HEK293 (cell line): ENCODE results near the gene PAQR8.

Experiments
- CTCF ChIA-PET: fragments of 350-600 bp; formaldehyde crosslinking; extraction: SDS; loops from one replicate; lab custom pipeline; 2021; ENCODE audit warnings: antibody characterized with exemption; lab: Yijun Ruan, JAX
- POLR2A ChIA-PET: fragments of 300-600 bp; formaldehyde crosslinking; extraction: SDS; loops from one replicate; lab custom pipeline; 2020; ENCODE audit warnings: antibody characterized with exemption, inconsistent platforms; lab: Yijun Ruan, JAX
- H3K27ac ChIP-seq: fragments of 200-500 bp; sonication (Bioruptor generic); 2 replicates; pipeline ENCODE4 v1.5.1; 2014; ENCODE audit warnings: low read depth, low read length, control low read depth, inconsistent platforms; ENCODE audit errors: extremely low read depth
- H3K36me3 ChIP-seq, 2 experiments: fragments of 200-500 bp in 1 of 2; sonication (Bioruptor generic) in 1 of 2; 1 replicate in 1 of 2; 2 replicates in 1 of 2; pipeline ENCODE4 v1.5.1; 2014 to 2017; ENCODE audit warnings: inconsistent platforms in 2 of 2, low read length in 2 of 2; ENCODE audit not compliant: control insufficient read depth in 2 of 2, insufficient read depth in 1 of 2
- H3K4me1 ChIP-seq: fragments of 200-500 bp; sonication (Bioruptor generic); 2 replicates; pipeline ENCODE4 v1.5.1; 2014; ENCODE audit warnings: mild to moderate bottlenecking, low read length, inconsistent platforms; ENCODE audit not compliant: control insufficient read depth, insufficient read depth
- H3K4me3 ChIP-seq: 2 replicates; pipeline ENCODE4 v1.5.1; 2011; ENCODE audit warnings: low read depth, mild to moderate bottlenecking, control low read depth, low read length, moderate library complexity
- H3K9me3 ChIP-seq: fragments of 200-500 bp; sonication (Bioruptor generic); 2 replicates; pipeline ENCODE4 v1.5.1; 2014; ENCODE audit warnings: low read depth, low read length, inconsistent platforms; ENCODE audit not compliant: control insufficient read depth, insufficient read depth
- CTCF ChIP-seq: fragments of 450-650 bp; formaldehyde crosslinking; IDR thresholded peaks from 2 replicates; pipeline ENCODE4 v1.5.1; 2016; ENCODE audit warnings: missing biosample characterization, missing genetic modification characterization
- HOXD13 ChIP-seq: sonication (generic); formaldehyde crosslinking; IDR thresholded peaks from 2 replicates; pipeline ENCODE4 v1.8.0; 2022; ENCODE audit warnings: missing genetic modification reagents, borderline replicate concordance
- KLF8 ChIP-seq: fragments of 450-650 bp; formaldehyde crosslinking; IDR thresholded peaks from 2 replicates; pipeline ENCODE4 v1.5.1; 2016; ENCODE audit warnings: missing biosample characterization, missing genetic modification characterization
- MZF1 ChIP-seq: fragments of 450-650 bp; formaldehyde crosslinking; IDR thresholded peaks from 2 replicates; pipeline ENCODE4 v1.5.1; 2017; ENCODE audit warnings: missing biosample characterization, missing genetic modification characterization, borderline replicate concordance
- OSR2 ChIP-seq: fragments of 450-650 bp; formaldehyde crosslinking; IDR thresholded peaks from 2 replicates; pipeline ENCODE4 v1.5.1; 2016; ENCODE audit warnings: missing biosample characterization, missing genetic modification characterization
- PRDM10 ChIP-seq: fragments of 450-650 bp; formaldehyde crosslinking; IDR thresholded peaks from 2 replicates; pipeline ENCODE4 v1.5.1; 2016; ENCODE audit warnings: missing biosample characterization, missing genetic modification characterization
- PRDM4 ChIP-seq: fragments of 450-650 bp; formaldehyde crosslinking; IDR thresholded peaks from 2 replicates; pipeline ENCODE4 v1.5.1; 2017; ENCODE audit warnings: missing biosample characterization, missing genetic modification characterization
- SALL2 ChIP-seq: fragments of 450-650 bp; formaldehyde crosslinking; IDR thresholded peaks from 2 replicates; pipeline ENCODE4 v1.5.0; 2017; ENCODE audit warnings: missing biosample characterization, mild to moderate bottlenecking, missing genetic modification characterization, borderline replicate concordance
- YY1 ChIP-seq: fragments of 450-650 bp; formaldehyde crosslinking; IDR thresholded peaks from 2 replicates; pipeline ENCODE4 v1.5.1; 2018; ENCODE audit warnings: missing biosample characterization, missing genetic modification characterization
- ZBTB26 ChIP-seq: fragments of 450-650 bp; formaldehyde crosslinking; optimal IDR thresholded peaks from 2 replicates; pipeline ENCODE3; 2016; ENCODE audit warnings: missing biosample characterization, mild to moderate bottlenecking, missing genetic modification characterization
- ZBTB7A ChIP-seq: fragments of 450-650 bp; formaldehyde crosslinking; IDR thresholded peaks from 2 replicates; pipeline ENCODE4 v1.5.1; 2016; ENCODE audit warnings: low read depth, missing biosample characterization, missing genetic modification characterization
- ZNF132 ChIP-seq: fragments of 450-650 bp; formaldehyde crosslinking; IDR thresholded peaks from 2 replicates; pipeline ENCODE4 v1.5.1; 2017; ENCODE audit warnings: missing biosample characterization, missing genetic modification characterization, borderline replicate concordance
- ZNF18 ChIP-seq: fragments of 450-650 bp; formaldehyde crosslinking; IDR thresholded peaks from 2 replicates; pipeline ENCODE4 v1.5.1; 2016; ENCODE audit warnings: missing biosample characterization, missing genetic modification characterization
- ZNF184 ChIP-seq: fragments of 450-650 bp; IDR thresholded peaks from 2 replicates; pipeline ENCODE4 v1.5.1; 2018; ENCODE audit warnings: missing biosample characterization, mild to moderate bottlenecking, missing genetic modification characterization
- ZNF221 ChIP-seq: fragments of 450-650 bp; formaldehyde crosslinking; IDR thresholded peaks from 2 replicates; pipeline ENCODE4 v1.5.1; 2017; ENCODE audit warnings: missing biosample characterization, missing genetic modification characterization, borderline replicate concordance
- ZNF350 ChIP-seq: fragments of 450-650 bp; formaldehyde crosslinking; IDR thresholded peaks from 2 replicates; pipeline ENCODE4 v1.5.0; 2017; ENCODE audit warnings: missing biosample characterization, mild to moderate bottlenecking, missing genetic modification characterization
- ZNF398 ChIP-seq: fragments of 450-650 bp; formaldehyde crosslinking; IDR thresholded peaks from 2 replicates; pipeline ENCODE4 v1.5.1; 2017; ENCODE audit warnings: missing biosample characterization, missing genetic modification characterization
- ZNF416 ChIP-seq: fragments of 450-650 bp; formaldehyde crosslinking; IDR thresholded peaks from 2 replicates; pipeline ENCODE4 v1.5.1; 2016; ENCODE audit warnings: missing biosample characterization, missing genetic modification characterization
- ZNF513 ChIP-seq: fragments of 450-650 bp; IDR thresholded peaks from 2 replicates; pipeline ENCODE4 v1.5.1; 2018; ENCODE audit warnings: missing biosample characterization, missing genetic modification characterization
- ZNF629 ChIP-seq: fragments of 450-650 bp; formaldehyde crosslinking; IDR thresholded peaks from 2 replicates; pipeline ENCODE4 v1.5.1; 2017; ENCODE audit warnings: missing biosample characterization, missing genetic modification characterization
- ZNF677 ChIP-seq: fragments of 450-650 bp; IDR thresholded peaks from 2 replicates; pipeline ENCODE4 v1.5.0; 2018; ENCODE audit warnings: missing biosample characterization, mild to moderate bottlenecking, missing genetic modification characterization, moderate library complexity

The PAQR8 gene

GRCh38 chr6:52330470-52330869, 31.5 kb upstream of the PAQR8 start (continued):
- TF ChIP-seq ZNF350 (tag by site-specific recombination) (no peak), CTCF (tag by site-specific recombination) (no peak), KLF8 (tag by site-specific recombination) (no peak), ZNF18 (tag by site-specific recombination) (peak; percentile 71), MZF1 (tag by site-specific recombination) (no peak), PRDM4 (tag by site-specific recombination) (no peak), ZNF184 (no peak), ZNF221 (tag by site-specific recombination) (no peak), PRDM10 (tag by site-specific recombination) (peak; percentile 80), ZNF132 (tag by site-specific recombination) (no peak), ZBTB26 (no peak)

- no peaks in the 10 kb centered on the region for H3K36me3 ChIP-seq
- ChIA-PET POLR2A (interaction anchor here (2.1 kb wide), 1 partner anchor 30 kb away, joined by 5 read pairs; the partner anchor contains the start of gene PAQR8), CTCF (interaction anchor here (1.5 to 1.6 kb wide), 3 partner anchors 11 to 21 kb away, joined by 3 to 9 read pairs (median 4); no protein-coding TSS in a partner anchor)
- H3K27ac ChIP-seq = no peak overlapping the region
- H3K4me3 ChIP-seq = no peak overlapping the region
- no peaks in the 10 kb centered on the region for H3K9me3 ChIP-seq
- H3K4me1 ChIP-seq = peaks cover 8% of the 10 kb centered on the region
- TF ChIP-seq YY1 (0 out of 2 replicates have a peak, but pooled peaks have one; percentile 40), OSR2 (tag by site-specific recombination) (peak; percentile 89), ZNF416 (tag by site-specific recombination) (no peak), ZBTB7A (tag by site-specific recombination) (no peak), HOXD13 (CRISPR knock-in tag) (no peak), ZNF513 (tag by site-specific recombination) (no peak), ZNF398 (tag by site-specific recombination) (no peak), SALL2 (tag by site-specific recombination) (no peak), ZNF629 (tag by site-specific recombination) (no peak), ZNF677 (tag by site-specific recombination) (no peak)
Measured at GRCh38 chr6:52331793-52332457, 30.0 kb upstream of the PAQR8 start.
